Activated CD4-positive, alpha-beta T cell treated with anti-CD3 and anti-CD28 coated beads, Interleukin-2, amount 50 U/mL, for 48 hours (primary cell): ENCODE measurements around the gene SDHD.
"Not testable (repeated sequence)": the region's sequence is repeated elsewhere in the genome, so short reads cannot be mapped to it uniquely, and the experiment has no call there.

ENCODE experiments used
- DNase-seq, 2 experiments: peaks; one replicate each; pipeline ENCODE4 v3.0.0-alpha.2; 2020

The SDHD gene

GRCh38 chr11:112086422-112087191 lies at the start of gene SDHD, which contains the start of gene TIMM8B:
SDHD (plus strand) TSS chr11:112086873; CDS start chr11:112086908, 35 bp downstream.
TIMM8B (minus strand) TSS chr11:112086756; CDS start chr11:112086723, 33 bp downstream.
- DNase-seq: peak; percentile 92 to 95

DNA sequence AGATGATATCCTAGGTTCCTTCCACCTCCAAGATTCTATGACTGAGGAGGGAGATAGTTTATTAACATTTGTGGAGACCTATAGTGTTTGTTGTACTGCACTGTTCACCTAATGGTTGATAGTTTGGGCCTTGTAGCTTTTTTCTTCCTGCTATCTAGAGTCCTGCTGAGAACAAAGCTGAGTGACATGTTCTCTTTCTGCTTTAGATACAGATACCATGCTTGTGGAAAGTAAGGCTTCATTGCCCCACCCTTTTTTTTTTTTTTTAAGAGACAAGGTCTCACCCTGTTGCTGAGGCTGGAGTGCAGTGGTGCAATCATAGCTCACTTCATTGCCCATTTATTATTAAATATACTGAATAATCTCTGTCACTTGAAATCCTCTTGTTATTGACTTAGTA lies 49.1 kb upstream of the SDHD start:
- no peak for DNase-seq

GRCh38 chr11:112042161-112042960 lies 44.3 kb upstream of the SDHD start:
- DNase-seq: no peak

DNA sequence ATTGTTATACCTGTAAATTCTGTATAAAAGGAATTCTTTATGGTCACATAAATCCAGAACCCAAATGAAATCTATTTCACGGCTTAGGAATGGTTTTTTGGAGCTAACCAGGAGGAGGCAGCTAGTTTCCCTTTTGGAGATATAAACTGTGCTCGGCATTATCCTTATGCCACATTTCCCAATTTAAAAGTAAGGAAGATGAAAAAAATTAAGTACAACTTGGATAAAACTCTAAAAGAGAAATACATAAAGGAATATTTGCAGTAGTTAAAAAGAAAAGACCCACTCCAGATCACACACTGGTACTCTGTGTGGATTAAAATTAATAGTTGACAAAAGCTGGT lies 43.7 kb upstream of the SDHD start:
- DNase-seq: no peak

DNA sequence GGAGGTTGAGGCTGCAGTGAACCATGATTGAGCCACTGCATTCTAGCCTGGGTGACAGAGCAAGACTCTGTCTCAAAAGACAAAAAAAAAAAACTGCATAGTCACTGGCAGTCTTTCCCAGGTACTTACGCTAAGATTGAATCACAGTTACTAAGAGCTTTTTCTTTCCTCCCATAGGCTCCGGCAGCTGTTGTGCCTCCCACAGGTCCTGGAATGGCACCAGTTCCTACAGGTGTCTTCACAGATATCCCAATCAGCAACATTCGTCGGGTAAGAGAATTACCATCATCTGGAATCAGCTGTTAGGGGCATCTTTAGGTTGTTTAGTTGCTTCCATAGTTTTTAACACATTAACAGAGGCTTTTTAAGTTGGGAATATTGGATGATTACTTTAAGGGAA lies 41.7 kb upstream of the SDHD start:
- no peak for DNase-seq

GRCh38 chr11:112046647-112047046 lies 40.0 kb upstream of the SDHD start:
- DNase-seq: not testable (repeated sequence)

DNA sequence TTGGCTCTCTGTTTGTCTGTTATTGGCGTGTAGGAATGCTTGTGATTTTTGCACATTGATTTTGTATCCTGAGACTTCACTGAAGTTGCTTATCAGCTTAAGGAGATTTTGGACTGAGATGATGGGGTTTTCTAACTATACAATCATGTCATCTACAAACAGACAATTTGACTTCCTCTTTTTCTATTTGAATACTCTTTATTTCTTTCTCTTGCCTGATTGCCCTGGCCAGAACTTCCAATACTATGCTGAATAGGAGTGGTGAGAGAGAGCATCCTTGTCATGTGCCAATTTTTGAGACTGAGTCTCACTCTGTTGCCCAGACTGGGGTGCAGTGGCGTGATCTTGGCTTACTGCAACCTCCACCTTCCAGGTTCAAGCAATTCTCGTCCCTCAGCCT lies 38.4 kb upstream of the SDHD start:
- not testable (repeated sequence) for DNase-seq

GRCh38 chr11:112049777-112050176 lies 36.9 kb upstream of the SDHD start:
- DNase-seq: no peak

DNA sequence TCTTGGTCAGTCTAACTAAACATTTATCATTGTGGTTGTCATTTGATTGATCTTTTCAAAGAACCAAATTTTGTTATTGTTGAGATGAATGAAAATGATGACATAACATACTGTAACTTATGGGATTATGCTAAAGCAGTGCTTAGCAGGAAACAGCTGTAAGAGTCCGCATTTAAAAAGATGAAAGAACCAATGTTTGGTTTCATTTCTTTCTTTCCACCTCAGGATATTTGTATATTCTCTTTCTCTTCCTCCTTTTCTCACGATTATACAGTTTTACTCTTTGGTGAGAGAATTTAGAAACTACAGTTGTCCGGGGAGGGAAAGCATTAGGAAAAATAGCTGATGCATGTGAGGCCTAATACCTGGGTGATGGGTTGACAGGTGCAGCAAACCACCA lies 36.0 kb upstream of the SDHD start:
- DNase-seq: no peak

DNA sequence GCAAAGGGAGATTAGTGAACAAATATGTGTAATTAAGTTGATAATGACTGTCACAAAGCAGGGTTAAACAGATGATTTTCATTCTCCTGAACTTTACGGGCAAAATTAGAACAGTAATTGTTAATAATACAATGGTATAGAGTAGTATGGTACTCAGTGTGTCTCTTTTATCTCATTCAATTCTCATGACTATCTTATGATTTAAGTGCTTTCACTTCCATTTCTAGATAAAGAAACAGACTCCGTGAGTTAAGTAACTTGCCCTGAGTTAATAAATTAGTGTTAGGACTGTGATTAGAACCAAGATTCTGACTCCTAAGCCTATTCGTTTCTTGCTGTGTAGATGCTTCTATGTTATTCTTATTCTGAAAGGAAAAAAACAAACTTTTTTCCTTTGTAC lies 34.9 kb upstream of the SDHD start:
- DNase-seq: no peak

DNA sequence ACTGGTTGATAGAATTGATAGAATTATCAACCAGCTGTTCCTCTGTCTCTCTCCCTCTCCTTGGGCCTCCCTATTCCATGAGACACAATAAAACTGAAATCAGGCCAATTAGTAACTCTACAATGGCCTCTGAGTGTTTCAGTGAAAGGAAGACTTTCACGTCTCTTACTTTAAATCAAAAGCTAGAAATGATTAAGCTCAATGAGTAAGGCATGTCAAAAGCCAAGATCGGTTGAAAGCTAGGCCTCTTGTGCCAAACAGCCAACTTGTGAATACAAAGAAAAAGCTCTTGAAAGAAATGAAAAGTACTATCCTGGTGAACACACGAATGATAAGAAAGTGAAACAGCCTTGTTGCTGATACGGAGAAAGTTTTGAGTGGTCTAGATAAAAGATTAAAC lies 29.5 kb upstream of the SDHD start:
- no peak for DNase-seq

DNA sequence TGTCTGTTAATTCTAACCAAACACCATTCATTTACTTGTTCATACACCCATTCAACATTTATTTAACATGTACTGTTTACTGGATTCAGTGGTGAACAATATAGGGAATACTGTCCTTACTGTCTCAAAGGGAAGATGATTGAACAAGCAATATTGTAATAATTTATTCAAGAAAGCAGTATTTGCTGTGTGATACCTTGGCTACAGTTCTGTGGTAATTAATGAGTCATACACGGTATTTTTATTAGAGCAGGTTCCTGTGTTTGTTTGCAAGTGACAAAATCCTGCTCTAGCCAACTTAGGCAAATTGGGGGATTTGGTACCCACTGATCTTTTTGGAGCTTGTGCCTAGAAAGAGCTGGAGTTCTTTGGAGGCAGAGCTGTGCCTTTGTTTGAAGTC lies 28.6 kb upstream of the SDHD start:
- DNase-seq: no peak

- no peak for DNase-seq
These were observed 23.8 kb upstream of the SDHD start for GRCh38 chr11:112062923-112063322.

DNA sequence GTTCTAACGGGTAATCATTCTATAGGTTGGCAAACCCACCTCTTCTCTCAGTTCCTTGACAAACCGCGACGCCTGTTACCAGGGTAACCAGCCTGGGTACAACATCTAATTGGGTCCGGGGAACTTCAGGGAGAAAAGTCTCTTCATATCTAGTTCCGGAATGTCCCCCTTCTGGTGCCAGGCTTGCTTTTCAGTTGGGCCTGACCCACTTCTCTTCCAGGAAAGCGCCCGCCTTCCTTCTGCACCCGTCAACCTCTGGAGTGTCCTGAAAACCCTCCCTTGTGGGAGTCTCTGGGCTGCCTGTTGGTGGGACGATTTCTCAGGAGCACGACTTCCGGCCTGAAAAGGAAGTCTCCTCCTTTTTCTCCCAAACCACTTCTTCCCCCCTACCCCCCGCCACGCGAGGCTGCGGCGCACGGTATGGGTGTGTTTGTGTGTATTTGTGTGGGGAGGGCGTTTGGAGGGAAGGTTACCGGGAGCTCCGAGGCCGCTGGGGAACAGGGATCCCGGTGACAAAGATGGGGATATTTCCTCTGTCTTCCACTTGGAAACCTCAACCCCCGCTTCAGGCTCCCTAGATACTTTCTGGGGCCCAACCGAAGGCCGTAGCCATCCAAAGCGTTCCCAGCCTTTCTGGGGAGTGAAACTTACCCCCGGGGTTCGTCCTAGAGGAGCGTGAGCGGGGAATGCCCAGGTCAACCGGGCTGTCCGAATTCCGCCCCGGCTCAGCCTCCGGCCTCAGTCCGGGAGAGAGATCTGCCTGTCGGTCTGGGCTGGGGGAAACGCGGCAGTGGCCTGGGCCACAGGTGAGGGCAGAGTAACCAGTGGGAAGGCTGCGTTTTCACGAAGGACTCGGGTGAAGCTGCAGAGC lies 12.5 kb upstream of the SDHD start, which contains the start of the genes NKAPD1 and PIH1D2:
Gene NKAPD1, plus strand, starts transcription at position 359 of the 871 bp plus-strand sequence. CDS start 1,276 bp downstream, outside the sequence.
Gene PIH1D2, minus strand, starts transcription at position 77 of the 871 bp plus-strand sequence. CDS start 843 bp downstream, outside the sequence.
- peak; percentile 72 to 82 for DNase-seq

GRCh38 chr11:112082729-112083128 lies 3.9 kb upstream of the SDHD start:
- peak; percentile 26 to 46 for DNase-seq

DNA sequence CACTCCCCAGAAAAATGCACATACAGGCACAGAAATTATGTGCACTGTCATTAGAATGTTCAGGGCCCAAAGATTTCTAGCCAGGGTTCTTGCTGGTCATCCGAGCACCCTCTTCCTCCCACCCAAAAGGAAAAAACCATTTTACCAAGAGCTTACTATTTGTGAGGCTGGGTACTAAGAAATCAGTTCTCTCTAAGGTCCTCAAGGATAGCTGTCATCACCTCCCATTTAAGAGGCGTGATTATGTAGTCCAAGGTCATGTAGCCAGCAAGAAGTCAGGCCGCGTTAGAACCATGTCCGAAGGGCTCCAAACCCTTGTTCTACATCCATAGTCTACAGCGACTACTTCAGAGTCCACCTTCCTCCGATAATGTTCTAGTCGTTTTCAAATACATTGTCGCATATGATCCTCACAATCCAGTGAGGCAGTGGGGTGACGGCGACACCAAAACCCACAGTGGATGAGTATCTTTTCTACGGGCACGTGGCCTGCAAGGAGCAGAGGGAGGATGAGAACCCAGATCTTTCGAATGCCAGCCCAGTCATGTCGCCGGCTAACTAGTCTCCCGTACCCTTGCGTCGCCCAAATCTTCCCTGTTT lies 751 bp upstream of the SDHD start:
- DNase-seq: peak; percentile 44 to 57

- DNase-seq: no peak
These were observed 539 bp downstream of the SDHD start for GRCh38 chr11:112087212-112087611.

GRCh38 chr11:112095302-112095701 lies 8.6 kb downstream of the SDHD start:
- DNase-seq: not testable (repeated sequence)

GRCh38 chr11:112096194-112096593 lies 9.5 kb downstream of the SDHD start:
- DNase-seq: no peak

GRCh38 chr11:112097734-112098528 lies 11.3 kb downstream of the SDHD start:
- DNase-seq: no peak

- no peak for DNase-seq
These were observed 13.8 kb downstream of the SDHD start for GRCh38 chr11:112100462-112100861.

GRCh38 chr11:112103446-112103845 lies 16.8 kb downstream of the SDHD start:
- DNase-seq: no peak
